D721Med (cell line): Measurements from ENCODE around the gene MUC5B.
A peak's percentile ranks its signal among the peaks of the same experiment; 100 is the strongest.

Experiments used
- DNase-seq: peaks from one replicate; pipeline ENCODE4 v3.0.0; 2011; ENCODE audit warnings: low spot score; ENCODE audit not compliant: insufficient read length
- FAIRE-seq: peaks from 2 replicates; lab custom pipeline; 2011; peaks lifted over from hg19 to GRCh38; lab: Jason Lieb, UNC
- TF ChIP-seq, protein P1 (sequence below): IDR thresholded peaks from 2 replicates; pipeline ENCODE4 v1.5.1; 2012; ENCODE audit warnings: mild to moderate bottlenecking, control low read depth; ENCODE audit not compliant: insufficient read depth; ENCODE audit errors: missing control alignments

MUC5B gene

DNA sequence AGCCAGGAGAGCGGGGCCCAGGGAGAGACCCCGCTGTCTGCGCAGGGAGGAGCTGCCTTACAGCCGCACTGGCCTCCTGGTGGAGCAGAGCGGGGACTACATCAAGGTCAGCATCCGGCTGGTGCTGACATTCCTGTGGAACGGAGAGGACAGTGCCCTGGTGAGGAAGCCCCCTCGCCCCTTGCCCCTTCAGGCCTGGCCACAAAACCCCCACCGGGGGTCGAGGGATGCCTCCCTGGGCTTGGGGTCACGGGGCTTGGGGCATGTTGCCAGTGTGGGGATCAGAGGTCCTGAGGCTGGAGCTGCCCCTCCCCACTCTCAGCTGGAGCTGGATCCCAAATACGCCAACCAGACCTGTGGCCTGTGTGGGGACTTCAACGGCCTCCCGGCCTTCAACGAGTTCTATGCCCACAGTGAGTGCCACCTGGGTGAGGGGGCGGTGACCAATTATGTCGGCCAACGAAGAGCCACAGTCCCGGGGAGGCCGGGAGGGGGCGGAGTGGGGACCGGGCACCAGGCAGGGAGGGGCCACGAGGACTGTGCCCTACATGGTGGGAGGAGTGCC lies 4.2 kb downstream of the MUC5B start:
- FAIRE-seq (no peak), DNase-seq (peak; percentile 10)
- TF ChIP-seq, protein P1, sequence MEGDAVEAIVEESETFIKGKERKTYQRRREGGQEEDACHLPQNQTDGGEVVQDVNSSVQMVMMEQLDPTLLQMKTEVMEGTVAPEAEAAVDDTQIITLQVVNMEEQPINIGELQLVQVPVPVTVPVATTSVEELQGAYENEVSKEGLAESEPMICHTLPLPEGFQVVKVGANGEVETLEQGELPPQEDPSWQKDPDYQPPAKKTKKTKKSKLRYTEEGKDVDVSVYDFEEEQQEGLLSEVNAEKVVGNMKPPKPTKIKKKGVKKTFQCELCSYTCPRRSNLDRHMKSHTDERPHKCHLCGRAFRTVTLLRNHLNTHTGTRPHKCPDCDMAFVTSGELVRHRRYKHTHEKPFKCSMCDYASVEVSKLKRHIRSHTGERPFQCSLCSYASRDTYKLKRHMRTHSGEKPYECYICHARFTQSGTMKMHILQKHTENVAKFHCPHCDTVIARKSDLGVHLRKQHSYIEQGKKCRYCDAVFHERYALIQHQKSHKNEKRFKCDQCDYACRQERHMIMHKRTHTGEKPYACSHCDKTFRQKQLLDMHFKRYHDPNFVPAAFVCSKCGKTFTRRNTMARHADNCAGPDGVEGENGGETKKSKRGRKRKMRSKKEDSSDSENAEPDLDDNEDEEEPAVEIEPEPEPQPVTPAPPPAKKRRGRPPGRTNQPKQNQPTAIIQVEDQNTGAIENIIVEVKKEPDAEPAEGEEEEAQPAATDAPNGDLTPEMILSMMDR, result no peak

DNA sequence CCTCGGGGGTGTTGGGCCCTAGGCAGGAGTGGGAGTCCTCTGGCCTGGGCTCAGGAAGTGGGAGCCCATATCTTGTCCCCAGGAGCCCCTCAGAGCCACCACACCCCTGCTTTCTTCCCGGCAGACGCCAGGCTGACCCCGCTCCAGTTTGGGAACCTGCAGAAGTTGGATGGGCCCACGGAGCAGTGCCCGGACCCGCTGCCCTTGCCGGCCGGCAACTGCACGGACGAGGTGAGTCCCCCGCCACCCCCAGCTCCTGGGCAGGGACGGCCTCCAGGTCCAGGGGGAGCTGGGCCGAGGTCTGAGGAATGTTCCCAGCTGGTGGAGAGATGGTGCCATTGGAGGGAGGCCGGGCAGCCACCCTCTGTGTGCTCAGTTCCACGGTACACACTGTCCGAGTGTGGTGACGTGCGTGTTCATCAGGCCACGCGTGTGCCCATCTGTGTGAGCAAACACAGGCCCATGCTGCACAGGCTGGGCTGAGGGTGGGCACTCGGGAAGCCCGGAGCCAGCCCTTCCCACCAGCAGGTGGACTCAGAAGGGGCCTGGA lies 4.8 kb downstream of the MUC5B start:
- FAIRE-seq (no peak), DNase-seq (no peak)
- TF ChIP-seq, protein P1, result no peak

DNA sequence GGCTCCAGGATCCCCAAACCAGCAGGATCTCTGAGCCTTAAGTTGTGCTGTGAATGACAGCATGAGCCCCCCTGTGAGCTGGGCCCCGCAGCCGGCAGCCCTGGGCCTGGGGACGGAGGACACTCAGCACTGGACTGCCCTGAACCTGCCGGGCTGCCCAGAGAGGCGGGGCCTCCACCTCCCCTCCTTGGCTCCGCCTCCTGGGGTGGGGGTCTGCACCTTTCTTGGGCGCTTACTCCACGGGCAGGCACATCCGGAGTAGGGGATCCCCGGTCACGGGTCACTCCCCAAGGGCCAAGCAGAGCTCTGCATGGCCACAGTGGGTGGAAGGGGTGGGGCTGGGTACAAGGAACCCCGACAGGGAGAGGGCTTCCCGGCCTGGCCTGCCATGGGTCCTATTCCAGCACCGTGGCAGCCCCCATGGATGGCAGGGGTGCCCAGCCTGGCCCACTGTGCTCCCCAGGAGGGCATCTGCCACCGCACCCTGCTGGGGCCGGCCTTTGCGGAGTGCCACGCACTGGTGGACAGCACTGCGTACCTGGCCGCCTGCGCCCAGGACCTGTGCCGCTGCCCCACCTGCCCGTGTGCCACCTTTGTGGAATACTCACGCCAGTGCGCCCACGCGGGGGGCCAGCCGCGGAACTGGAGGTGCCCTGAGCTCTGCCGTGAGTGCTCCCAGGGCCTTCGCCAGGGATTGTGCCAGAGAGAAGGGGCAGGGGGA lies 5.4 kb downstream of the MUC5B start:
- FAIRE-seq (no peak), DNase-seq (peak; percentile 12)
- TF ChIP-seq, protein P1, result no peak

DNA sequence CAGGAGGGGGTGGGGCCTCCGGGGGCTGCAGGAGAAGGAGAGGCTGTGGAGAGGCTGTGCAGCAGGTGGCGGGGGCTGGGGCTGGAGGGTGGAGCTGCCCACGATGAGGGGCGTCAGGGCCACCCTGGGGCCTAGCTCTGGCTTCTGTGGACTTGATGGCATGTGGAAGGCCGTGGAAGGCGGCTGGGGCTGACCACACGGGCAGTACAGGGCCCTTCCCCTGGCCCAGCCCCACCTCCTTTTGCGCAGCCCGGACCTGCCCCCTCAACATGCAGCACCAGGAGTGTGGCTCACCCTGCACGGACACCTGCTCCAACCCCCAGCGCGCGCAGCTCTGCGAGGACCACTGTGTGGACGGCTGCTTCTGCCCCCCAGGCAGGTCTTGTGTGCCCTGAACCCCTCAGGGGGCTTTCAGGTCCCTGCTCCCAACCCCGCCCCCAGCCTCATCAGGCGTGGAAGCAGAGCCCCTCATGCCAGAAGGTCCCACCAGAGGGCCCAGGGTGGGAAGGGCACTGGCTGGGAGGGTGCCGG lies 6.1 kb downstream of the MUC5B start:
- no peak for DNase-seq
- TF ChIP-seq, protein P1, result no peak
- no peak for FAIRE-seq

DNA sequence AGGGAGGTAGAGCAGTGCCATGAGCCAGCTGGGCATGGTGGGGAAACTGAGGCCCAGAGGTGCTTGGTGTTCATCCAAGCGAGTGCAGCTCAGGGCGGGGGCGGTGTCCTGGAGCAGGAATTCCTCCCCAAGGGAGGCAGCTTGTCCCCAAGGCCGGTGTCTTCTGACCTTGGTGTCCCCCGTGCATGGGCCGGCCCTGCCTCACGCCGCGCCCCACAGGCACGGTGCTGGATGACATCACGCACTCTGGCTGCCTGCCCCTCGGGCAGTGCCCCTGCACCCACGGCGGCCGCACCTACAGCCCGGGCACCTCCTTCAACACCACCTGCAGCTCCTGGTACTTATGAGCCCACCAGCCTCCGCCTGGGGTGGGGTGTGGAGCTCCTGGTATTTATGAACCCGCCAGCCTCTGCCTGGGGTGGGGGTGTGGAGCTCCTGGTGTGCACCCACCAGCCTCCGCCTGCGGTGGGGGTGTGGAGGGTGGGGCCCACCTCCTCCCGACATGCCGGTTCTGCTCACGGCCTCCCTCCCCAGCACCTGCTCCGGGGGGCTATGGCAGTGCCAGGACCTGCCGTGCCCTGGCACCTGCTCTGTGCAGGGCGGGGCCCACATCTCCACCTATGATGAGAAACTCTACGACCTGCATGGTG lies 6.7 kb downstream of the MUC5B start:
- FAIRE-seq, result no peak
- TF ChIP-seq, protein P1, result no peak
- no peak for DNase-seq

DNA sequence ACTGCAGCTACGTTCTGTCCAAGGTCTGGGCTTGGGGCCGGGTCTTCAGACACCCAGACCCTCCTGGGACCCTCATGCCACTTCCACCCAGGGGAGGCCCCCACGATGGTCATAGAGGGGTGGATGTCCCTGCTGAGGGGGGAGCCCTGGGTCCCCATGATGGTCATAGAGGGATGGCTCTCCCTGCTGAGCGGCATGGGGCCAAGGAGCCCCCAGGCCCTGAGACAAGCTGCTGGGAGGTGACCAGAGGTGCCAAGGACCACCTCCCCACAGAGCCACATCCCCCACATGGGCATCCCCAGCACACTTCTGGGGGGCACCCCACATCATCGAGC lies 7.2 kb downstream of the MUC5B start:
- FAIRE-seq, result no peak

More for the DNA sequence above, 7.2 kb downstream of the MUC5B start:
- no peak for DNase-seq
- TF ChIP-seq, protein P1, result no peak
